D721Med (cell line): ENCODE measurements around the gene MRPS15.

Source experiments
- DNase-seq: peaks from one replicate; pipeline ENCODE4 v3.0.0; 2011; ENCODE audit warnings: low spot score; ENCODE audit not compliant: insufficient read length
- FAIRE-seq: peaks from 2 replicates; lab custom pipeline; 2011; peaks lifted over from hg19 to GRCh38; lab: Jason Lieb, UNC
- CTCF ChIP-seq: IDR thresholded peaks from 2 replicates; pipeline ENCODE4 v1.5.1; 2012; ENCODE audit warnings: mild to moderate bottlenecking, control low read depth; ENCODE audit not compliant: insufficient read depth; ENCODE audit errors: missing control alignments

The MRPS15 gene

DNA sequence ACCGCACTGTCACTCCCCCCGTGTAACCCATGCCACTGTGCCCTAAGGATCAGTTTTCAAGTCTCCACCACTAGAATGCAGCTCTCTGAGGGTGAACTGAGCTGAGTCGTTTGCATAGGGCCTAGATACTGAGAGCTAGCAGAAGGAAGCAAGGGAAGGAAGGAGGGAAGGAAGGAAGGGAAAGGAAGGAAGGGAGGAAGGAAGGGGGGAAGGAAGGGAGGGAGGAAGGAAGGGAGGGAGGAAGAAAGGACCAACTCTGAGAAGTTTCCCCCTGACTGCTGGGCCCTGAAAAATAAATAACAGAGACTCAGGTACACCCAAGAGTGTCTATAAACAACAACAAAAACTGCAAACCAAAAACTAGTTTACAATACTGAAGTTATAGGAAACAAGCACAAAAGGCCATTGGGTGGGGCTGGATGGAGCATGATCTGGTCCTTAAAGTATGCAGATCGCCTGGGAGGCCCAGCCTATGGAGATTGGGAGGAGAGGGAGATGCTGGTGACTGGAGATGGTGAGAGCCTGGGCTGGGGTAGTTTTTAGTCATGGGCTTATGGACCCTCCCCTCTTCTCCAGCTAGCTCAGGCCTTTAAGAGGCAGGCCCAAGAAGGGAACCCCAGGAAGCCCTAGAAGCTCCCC is 1.7 kb upstream of the MRPS15 start:
- DNase-seq: no peak
- FAIRE-seq: no peak
- TF ChIP-seq CTCF: no peak

DNA sequence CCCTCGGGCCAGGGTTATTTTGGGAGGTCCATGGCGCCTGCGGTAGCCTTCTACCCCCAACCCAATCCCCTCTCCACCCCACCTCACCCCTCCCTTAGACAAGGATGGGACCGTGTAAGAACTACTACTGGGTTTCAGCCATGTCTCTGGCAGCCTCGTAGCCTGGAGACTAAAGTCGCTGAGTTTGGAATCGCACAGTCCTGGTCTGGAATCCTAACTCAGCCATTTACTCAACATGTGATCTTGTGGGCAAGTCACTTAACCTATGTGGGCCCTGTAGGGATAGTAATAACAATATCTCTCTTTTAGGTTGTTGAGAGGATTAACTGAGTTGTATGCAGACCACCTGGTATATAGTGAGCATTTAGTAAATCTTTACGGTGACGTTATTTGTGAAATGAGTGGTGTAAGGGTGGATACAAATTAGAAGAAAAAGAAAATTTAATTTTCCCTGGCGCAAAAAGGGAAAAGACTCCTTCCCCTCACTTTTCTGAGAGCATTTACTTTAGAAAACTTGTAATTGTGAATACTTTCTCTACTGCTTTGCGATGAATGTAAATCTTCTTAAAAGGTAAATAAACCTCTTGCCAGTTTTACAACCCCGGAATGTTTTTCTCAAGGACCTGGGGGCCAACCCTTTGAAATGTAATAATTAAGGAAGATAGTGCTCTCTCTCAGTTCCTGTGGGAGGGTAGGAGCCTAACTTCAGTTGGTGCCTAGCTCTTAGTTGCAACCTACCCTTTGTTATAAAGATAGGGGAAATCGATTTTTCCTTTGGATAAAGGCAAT is 615 bp upstream of the MRPS15 start:
- FAIRE-seq (no peak), DNase-seq (no peak)
- TF ChIP-seq CTCF: no peak

DNA sequence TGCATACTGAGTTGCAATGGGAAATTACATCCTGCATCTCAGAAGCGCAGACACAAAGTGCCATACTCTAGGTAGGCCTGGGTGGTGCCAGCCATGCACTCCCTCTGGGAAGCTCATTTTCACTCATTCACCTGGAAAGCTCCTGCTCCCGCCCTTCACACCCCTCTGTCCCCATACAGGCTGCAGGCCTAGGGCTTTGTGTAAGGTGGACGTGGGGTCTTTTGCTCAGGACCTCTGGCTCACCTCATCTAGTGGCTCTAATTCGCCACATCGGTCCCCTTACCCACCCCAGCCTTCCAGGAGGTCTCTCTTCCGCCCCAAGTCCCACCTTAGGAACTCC is 751 bp downstream of the MRPS15 start:
- DNase-seq (no peak), FAIRE-seq (no peak)
- TF ChIP-seq CTCF: no peak

DNA sequence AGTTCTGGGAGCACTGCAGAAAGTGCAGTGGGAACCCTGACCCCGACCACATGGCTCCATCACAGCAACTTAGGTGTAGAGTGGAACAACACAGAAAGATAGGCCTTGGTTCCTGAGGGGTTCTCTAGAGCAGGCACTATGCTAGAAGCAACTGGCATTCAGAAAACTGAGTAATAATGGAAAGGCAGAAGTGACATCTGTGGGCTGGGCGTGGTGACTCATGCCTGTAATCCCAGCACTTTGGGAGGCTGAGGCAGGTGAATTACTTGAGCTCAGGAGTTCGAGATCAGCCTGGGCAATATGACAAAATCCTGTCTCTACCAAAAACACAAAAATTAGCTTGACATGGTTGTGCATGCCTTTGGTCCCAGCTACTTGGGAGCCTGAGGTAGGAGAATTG is 5.3 kb downstream of the MRPS15 start:
- FAIRE-seq: no peak
- DNase-seq: no peak
- TF ChIP-seq CTCF: no peak

- TF ChIP-seq CTCF: no peak
- FAIRE-seq (no peak), DNase-seq (no peak)
Measured at GRCh38 chr1:36457691-36458090, 6.5 kb downstream of the MRPS15 start.

GRCh38 chr1:36456391-36456928 is 7.7 kb downstream of the MRPS15 start:
- FAIRE-seq: no peak
- DNase-seq: no peak
- TF ChIP-seq CTCF: no peak

GRCh38 chr1:36455386-36455785 is 8.8 kb downstream of the MRPS15 start:
- TF ChIP-seq CTCF: no peak
- FAIRE-seq: no peak
- no peak for DNase-seq
